BJ (cell line): Measurements from ENCODE around the gene LAMP1. TPM values are rescaled to one million over a fixed set of nuclear protein-coding genes. Genes with fewer than 3 reads are reported as not detected.

Experiments
- CTCF ChIA-PET: fragments of 350-600 bp; formaldehyde crosslinking; extraction: SDS; loops from one replicate; lab custom pipeline; 2021; ENCODE audit warnings: antibody characterized with exemption, inconsistent platforms; lab: Yijun Ruan, JAX
- POLR2A ChIA-PET: fragments of 300-600 bp; sonication (Branson Sonifier 250); formaldehyde crosslinking; extraction: SDS; loops from one replicate; lab custom pipeline; 2021; ENCODE audit warnings: antibody characterized with exemption; lab: Charles Lee
- DNase-seq: peaks from one replicate; pipeline ENCODE4 v3.0.0-alpha.2; 2011; ENCODE audit warnings: low read depth
- H3K27me3 ChIP-seq: 2 replicates; pipeline ENCODE4 v1.6.0; 2011; ENCODE audit warnings: low read length; ENCODE audit not compliant: control insufficient read depth, insufficient read depth
- H3K36me3 ChIP-seq: 2 replicates; pipeline ENCODE4 v1.5.1; 2011; ENCODE audit warnings: low read length; ENCODE audit not compliant: control insufficient read depth, insufficient read depth
- H3K4me3 ChIP-seq: 2 replicates; pipeline ENCODE4 v1.5.1; 2011; ENCODE audit warnings: low read depth, mild to moderate bottlenecking, control low read depth, low read length
- polyA plus RNA-seq: library from polyadenylated mRNA; depleted of rRNA; stranded (reverse); fragments of >200 nt; gene quantifications from 2 replicates; pipeline ENCODE4 v1.2.3, GENCODE V29; 2011
- TF ChIP-seq, protein P1 (sequence below): IDR thresholded peaks from 2 replicates; pipeline ENCODE4 v1.5.1; 2011; ENCODE audit warnings: low read depth, mild to moderate bottlenecking, control low read depth, inconsistent platforms, low read length, moderate library complexity; ENCODE audit not compliant: insufficient read depth

LAMP1 gene
- polyA plus RNA-seq, 1 experiment: 274 TPM

GRCh38 chr13:113359571-113359970, 62.5 kb downstream of the LAMP1 start:
- no peak overlapping the region for H3K4me3 ChIP-seq
- no peak for DNase-seq
- no peaks in the 10 kb centered on the region; the same call in none of the 2 replicates for H3K27me3 ChIP-seq
- TF ChIP-seq, protein P1, sequence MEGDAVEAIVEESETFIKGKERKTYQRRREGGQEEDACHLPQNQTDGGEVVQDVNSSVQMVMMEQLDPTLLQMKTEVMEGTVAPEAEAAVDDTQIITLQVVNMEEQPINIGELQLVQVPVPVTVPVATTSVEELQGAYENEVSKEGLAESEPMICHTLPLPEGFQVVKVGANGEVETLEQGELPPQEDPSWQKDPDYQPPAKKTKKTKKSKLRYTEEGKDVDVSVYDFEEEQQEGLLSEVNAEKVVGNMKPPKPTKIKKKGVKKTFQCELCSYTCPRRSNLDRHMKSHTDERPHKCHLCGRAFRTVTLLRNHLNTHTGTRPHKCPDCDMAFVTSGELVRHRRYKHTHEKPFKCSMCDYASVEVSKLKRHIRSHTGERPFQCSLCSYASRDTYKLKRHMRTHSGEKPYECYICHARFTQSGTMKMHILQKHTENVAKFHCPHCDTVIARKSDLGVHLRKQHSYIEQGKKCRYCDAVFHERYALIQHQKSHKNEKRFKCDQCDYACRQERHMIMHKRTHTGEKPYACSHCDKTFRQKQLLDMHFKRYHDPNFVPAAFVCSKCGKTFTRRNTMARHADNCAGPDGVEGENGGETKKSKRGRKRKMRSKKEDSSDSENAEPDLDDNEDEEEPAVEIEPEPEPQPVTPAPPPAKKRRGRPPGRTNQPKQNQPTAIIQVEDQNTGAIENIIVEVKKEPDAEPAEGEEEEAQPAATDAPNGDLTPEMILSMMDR: no peak
- ChIA-PET POLR2A (no interaction called here), CTCF (no interaction called here)
- H3K36me3 ChIP-seq: no peaks in the 10 kb centered on the region

DNA sequence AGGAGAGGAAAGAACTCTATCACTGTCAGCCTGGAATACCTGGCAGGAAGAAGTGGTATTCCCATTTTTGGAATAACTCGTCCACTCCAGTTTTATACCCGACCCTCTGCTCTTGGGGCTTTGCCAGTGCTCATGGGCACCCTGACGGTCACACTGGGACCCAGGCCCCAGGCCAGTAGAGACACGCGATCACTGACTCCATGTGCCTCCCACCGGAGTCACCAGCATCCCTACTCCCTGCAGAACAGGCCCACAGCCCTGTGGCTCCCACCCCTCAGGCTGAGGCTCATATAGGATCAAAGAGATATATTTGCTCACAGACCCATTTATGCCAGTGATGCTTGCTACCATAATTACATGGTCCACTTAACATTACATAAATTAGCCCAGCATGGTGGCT, 63.4 kb downstream of the LAMP1 start:
- DNase-seq: no peak
- Histone ChIP-seq H3K4me3 (no peak overlapping the region), H3K36me3 (no peaks in the 10 kb centered on the region), H3K27me3 (no peaks in the 10 kb centered on the region; the same call in none of the 2 replicates)
- TF ChIP-seq, protein P1: no peak
- POLR2A ChIA-PET: no interaction called here
- CTCF ChIA-PET: no interaction called here

DNA sequence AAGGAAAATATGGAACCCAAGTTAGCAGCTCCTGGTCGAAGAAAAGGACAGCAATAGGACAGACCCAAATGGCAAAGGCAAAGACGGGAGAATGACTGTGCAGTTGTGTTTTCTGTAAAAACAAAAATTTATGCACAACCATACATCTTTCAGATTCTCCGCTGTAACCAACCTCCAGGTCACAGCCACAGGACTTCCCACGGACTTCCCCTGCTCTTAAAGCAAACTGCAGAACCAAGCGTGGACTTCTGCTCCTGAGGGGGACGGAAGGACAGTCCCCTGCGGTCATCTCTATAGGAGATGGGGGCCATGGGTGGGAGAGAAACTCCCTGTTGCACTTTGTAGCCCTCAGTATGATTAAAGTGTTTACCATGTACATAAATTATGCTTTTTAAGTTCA, 64.4 kb downstream of the LAMP1 start:
- Histone ChIP-seq H3K27me3 (no peaks in the 10 kb centered on the region; the same call in none of the 2 replicates), H3K4me3 (no peak overlapping the region), H3K36me3 (no peaks in the 10 kb centered on the region)
- POLR2A ChIA-PET: no interaction called here
- TF ChIP-seq, protein P1: no peak
- DNase-seq: no peak
- CTCF ChIA-PET: interaction anchor here (0.5 kb wide), 1 partner anchor 823 kb away, joined by 3 read pairs; no protein-coding TSS in a partner anchor

DNA sequence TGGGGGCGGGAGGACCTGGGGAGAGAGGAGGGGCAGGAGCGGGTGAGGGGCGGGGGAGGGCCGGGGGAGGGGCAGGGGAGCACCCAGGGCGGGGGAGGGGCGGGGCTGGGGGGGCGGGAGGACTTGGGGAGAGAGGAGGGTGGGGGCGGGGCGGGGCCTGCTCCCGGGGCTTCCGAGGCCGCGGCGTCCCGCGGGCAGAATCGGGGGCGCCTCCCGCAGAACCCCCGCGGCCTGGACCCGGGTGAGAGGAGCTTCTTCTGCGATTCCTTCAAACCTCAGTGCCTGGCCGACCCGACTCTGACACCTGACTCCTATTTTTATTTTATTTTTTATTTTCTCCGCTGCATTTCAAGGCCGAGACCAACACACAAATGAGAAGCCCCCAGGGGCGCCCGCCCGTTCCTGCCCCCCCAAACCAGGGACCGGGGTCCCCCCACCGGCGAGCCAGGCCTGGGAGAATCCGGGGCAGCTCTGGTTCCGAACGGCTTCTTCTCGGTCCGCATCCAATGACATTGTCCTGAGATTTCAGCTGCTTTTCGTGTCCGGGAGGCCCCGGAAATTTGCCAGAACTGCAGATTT, 67.4 kb downstream of the LAMP1 start:
- H3K36me3 ChIP-seq: no peaks in the 10 kb centered on the region
- TF ChIP-seq, protein P1: no peak
- H3K4me3 ChIP-seq: peak overlapping the region; percentile 30
- no peak for DNase-seq
- H3K27me3 ChIP-seq: no peaks in the 10 kb centered on the region; the same call in none of the 2 replicates
- ChIA-PET POLR2A (no interaction called here), CTCF (interaction anchor here (2.1 kb wide), 1 partner anchor 29 kb away, joined by 5 read pairs; no protein-coding TSS in a partner anchor)

GRCh38 chr13:113364901-113365582, 68.0 kb downstream of the LAMP1 start:
- ChIA-PET CTCF (interaction anchor here (2.1 kb wide), 1 partner anchor 29 kb away, joined by 5 read pairs; no protein-coding TSS in a partner anchor), POLR2A (no interaction called here)
- H3K36me3 ChIP-seq: no peaks in the 10 kb centered on the region
- no peak for DNase-seq
- no peaks in the 10 kb centered on the region; the same call in none of the 2 replicates for H3K27me3 ChIP-seq
- H3K4me3 ChIP-seq: no peak overlapping the region; the same call in 1 of the 2 replicates
- TF ChIP-seq, protein P1: no peak
